ENCODE measurements around the gene RGSL1. TPM values are rescaled to one million over a fixed set of nuclear protein-coding genes. Genes with fewer than 3 reads are reported as not detected.

Gene RGSL1
- total and polyA plus RNA-seq, 2 of the 8 experiments (the other 6 are each of a cell fraction or from before 2014, with no cell fraction given) = not detected

- Histone ChIP-seq H2BK20ac (ENCODE audit: low read length) (no peak overlapping the region), H3K9ac (replicated peaks in 1 of 4; ENCODE audit: extremely low read depth in 1 of 4, low read depth in 3 of 4, low read length in 3 of 4) (no peak overlapping the region), H3K79me2 (ENCODE audit: control insufficient read depth in 1 of 2, insufficient read depth in 2 of 2, low read length in 2 of 2) (no peaks in the 10 kb centered on the region), H4K8ac (ENCODE audit: extremely low read depth, insufficient read depth, low read length) (no peak overlapping the region), H3K79me1 (ENCODE audit: low read depth, low read length) (no peaks in the 10 kb centered on the region), H3K4me1 (replicated peaks in 1 of 4; ENCODE audit: control insufficient read depth in 3 of 4, insufficient read depth in 4 of 4, low read length in 3 of 4) (peaks cover 0 to 12% (median 2%) of the 10 kb centered on the region in 4 experiments; a peak in 4 of 7 replicates), H3K4me3 (ENCODE audit: extremely low read depth in 1 of 4, insufficient read depth in 2 of 4, low read depth in 3 of 4, low read length in 4 of 4) (no peak overlapping the region), H3K18ac (ENCODE audit: extremely low read depth, low read length) (no peak overlapping the region), H4K20me1 (replicated peaks in 1 of 2; ENCODE audit: control insufficient read depth in 1 of 2, insufficient read depth in 2 of 2, low read length in 2 of 2) (no peaks in the 10 kb centered on the region), H4K91ac (replicated peaks; ENCODE audit: insufficient read length, low read length) (no peak overlapping the region), H4K5ac (ENCODE audit: insufficient read length, low read depth, low read length) (no peak overlapping the region), H2AK5ac (ENCODE audit: low read depth, low read length) (no peak overlapping the region), H3K36me3 (ENCODE audit: control insufficient read depth in 2 of 4, insufficient read depth in 4 of 4, low read length in 3 of 4) (no peaks in the 10 kb centered on the region), H3K23me2 (ENCODE audit: low read depth, low read length) (no peaks in the 10 kb centered on the region), H2BK12ac (ENCODE audit: low read depth, low read length) (no peak overlapping the region), H2AFZ (ENCODE audit: low read length) (no peak overlapping the region), H2BK120ac (replicated peaks; ENCODE audit: low read depth, low read length) (no peak overlapping the region), H3K56ac (replicated peaks; ENCODE audit: insufficient read length, low read depth, low read length) (no peak overlapping the region), H3K23ac (ENCODE audit: insufficient read length) (no peak overlapping the region), H2BK15ac (ENCODE audit: low read length) (no peak overlapping the region), H3K4ac (replicated peaks; ENCODE audit: insufficient read length, low read depth, low read length) (no peak overlapping the region), H3K27ac (ENCODE audit: low read depth, low read length) (no peak overlapping the region), H2BK5ac (ENCODE audit: low read depth, low read length) (no peak overlapping the region), H3K14ac (ENCODE audit: insufficient read length) (no peak overlapping the region), H3K4me2 (ENCODE audit: insufficient read depth in 1 of 2, low read depth in 2 of 2, low read length in 2 of 2) (no peak overlapping the region), H3K27me3 (replicated peaks in 1 of 4; ENCODE audit: control insufficient read depth in 3 of 4, extremely low read depth in 1 of 4, insufficient read depth in 3 of 4, low read length in 3 of 4) (no peaks in the 10 kb centered on the region), H3K9me3 (ENCODE audit: insufficient read depth in 2 of 2, low read depth in 1 of 2, low read length in 1 of 2) (no peaks in the 10 kb centered on the region)
- ChIA-PET CTCF (ENCODE audit: partially characterized antibody) (interaction anchor here (9.5 to 37.1 kb wide), 2 partner anchors 10 to 206 kb away, joined by 44 to 1131 read pairs; partner anchors contain the start of gene NPL), POLR2A (ENCODE audit: partially characterized antibody) (no interaction called here)
- 96% methylated on average over 4 of the region's 4 CpGs; no CpG with 5 or more reads in 1 of the 2 experiments for WGBS, 2 experiments (ENCODE audit: extremely low coverage in 1 of 2, insufficient coverage in 1 of 2, insufficient read length in 1 of 2, insufficient replicate concordance in 2 of 2, low coverage in 1 of 2, low lambda C conversion rate in 2 of 2, missing lambda C conversion rate in 1 of 2)
- FAIRE-seq = no peak
- TF ChIP-seq NRF1 (IDR thresholded peaks at IDR 0.05; ENCODE audit: low read depth, low read length) (no peak), SP2 (IDR thresholded peaks at IDR 0.05; ENCODE audit: low read length) (no peak), SUZ12 (IDR thresholded peaks at IDR 0.05; ENCODE audit: low read length) (no peak), MAFK (IDR thresholded peaks at IDR 0.05; ENCODE audit: low read depth, low read length) (no peak), BCL11A (IDR thresholded peaks at IDR 0.05; ENCODE audit: low read depth in 2 of 2, low read length in 2 of 2) (no peak), FOSL1 (IDR thresholded peaks at IDR 0.05; ENCODE audit: insufficient read depth, low read depth, low read length) (no peak), JUN (IDR thresholded peaks at IDR 0.05; ENCODE audit: low read depth, low read length) (no peak), RAD21 (IDR thresholded peaks at IDR 0.05 in 1 of 2, conservative IDR thresholded peaks at IDR 0.05 in 1 of 2; ENCODE audit: low read depth in 2 of 2, low read length in 2 of 2) (no peak), RBBP5 (IDR thresholded peaks at IDR 0.05; ENCODE audit: borderline replicate concordance, low read depth, low read length) (no peak), BRCA1 (IDR thresholded peaks at IDR 0.05; ENCODE audit: low read depth, low read length) (no peak), KDM5A (IDR thresholded peaks at IDR 0.05; ENCODE audit: low read length) (no peak)
- TF ChIP-seq, protein P1, sequence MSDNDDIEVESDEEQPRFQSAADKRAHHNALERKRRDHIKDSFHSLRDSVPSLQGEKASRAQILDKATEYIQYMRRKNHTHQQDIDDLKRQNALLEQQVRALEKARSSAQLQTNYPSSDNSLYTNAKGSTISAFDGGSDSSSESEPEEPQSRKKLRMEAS (IDR thresholded peaks at IDR 0.05) = no peak
- no peak for DNase-seq (ENCODE audit: low read depth in 1 of 2, low spot score in 2 of 2)
Measured at GRCh38 chr1:182584746-182585145, 134.8 kb downstream of the RGSL1 start.

All from H1 (cell line).